GM12873 (cell line): Measurements from ENCODE around the gene APOC1.

Source experiments
- TF ChIP-seq, protein P1 (sequence below): IDR thresholded peaks from 2 replicates; pipeline ENCODE4 v1.5.1; 2012; ENCODE audit warnings: low read depth, mild to moderate bottlenecking, moderate library complexity, low read length, control low read depth; ENCODE audit not compliant: insufficient read depth; ENCODE audit errors: missing control alignments

The APOC1 gene

GRCh38 chr19:44954278-44954648, 39.9 kb downstream of the APOC1 start:
- TF ChIP-seq, protein P1, sequence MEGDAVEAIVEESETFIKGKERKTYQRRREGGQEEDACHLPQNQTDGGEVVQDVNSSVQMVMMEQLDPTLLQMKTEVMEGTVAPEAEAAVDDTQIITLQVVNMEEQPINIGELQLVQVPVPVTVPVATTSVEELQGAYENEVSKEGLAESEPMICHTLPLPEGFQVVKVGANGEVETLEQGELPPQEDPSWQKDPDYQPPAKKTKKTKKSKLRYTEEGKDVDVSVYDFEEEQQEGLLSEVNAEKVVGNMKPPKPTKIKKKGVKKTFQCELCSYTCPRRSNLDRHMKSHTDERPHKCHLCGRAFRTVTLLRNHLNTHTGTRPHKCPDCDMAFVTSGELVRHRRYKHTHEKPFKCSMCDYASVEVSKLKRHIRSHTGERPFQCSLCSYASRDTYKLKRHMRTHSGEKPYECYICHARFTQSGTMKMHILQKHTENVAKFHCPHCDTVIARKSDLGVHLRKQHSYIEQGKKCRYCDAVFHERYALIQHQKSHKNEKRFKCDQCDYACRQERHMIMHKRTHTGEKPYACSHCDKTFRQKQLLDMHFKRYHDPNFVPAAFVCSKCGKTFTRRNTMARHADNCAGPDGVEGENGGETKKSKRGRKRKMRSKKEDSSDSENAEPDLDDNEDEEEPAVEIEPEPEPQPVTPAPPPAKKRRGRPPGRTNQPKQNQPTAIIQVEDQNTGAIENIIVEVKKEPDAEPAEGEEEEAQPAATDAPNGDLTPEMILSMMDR: no peak

DNA sequence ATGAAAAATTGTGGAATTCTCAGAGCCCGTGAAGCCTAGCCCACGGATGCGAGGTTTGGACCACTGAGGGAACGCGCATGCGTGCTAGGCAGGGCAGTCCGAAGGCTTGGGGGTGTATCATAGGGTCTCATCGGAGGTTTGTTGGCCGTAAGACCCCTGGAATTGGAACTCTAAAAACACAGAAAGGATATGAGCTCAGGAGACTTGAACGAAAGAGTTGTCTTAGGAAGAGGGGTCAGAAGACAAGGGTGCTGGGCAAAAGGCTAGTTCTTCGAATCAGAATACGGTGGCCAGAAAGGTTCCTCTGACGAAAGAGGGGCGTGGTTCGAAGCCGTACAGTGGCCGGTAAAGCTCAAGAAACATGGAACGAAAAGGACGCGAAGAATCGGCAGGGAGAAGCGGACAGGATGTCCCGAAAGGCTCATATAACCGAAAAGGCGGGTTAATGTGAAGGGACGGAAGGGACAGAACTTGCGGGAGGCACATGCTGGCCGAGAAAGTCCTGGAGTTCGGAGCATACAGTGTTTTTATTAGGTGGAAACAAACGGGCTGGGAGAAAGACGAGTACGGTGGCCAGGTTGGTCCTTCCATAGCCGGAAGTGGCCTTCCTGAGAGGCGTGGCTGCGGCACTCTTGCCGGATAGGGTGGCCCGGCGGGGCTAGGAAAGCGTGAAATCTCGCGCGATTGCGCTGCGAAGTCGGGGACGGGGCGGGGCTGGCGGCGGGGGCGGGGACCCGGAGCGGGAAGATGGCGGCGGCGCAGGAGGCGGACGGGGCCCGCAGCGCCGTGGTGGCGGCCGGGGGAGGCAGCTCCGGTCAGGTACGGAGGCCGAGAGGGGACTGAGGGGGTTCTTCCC, 40.5 kb downstream of the APOC1 start, which contains the start of gene CLPTM1:
TSS of gene CLPTM1 (plus strand) at position 732 of the 856 bp plus-strand sequence. CDS start at position 748, 16 bp downstream.
- TF ChIP-seq, protein P1: no peak

DNA sequence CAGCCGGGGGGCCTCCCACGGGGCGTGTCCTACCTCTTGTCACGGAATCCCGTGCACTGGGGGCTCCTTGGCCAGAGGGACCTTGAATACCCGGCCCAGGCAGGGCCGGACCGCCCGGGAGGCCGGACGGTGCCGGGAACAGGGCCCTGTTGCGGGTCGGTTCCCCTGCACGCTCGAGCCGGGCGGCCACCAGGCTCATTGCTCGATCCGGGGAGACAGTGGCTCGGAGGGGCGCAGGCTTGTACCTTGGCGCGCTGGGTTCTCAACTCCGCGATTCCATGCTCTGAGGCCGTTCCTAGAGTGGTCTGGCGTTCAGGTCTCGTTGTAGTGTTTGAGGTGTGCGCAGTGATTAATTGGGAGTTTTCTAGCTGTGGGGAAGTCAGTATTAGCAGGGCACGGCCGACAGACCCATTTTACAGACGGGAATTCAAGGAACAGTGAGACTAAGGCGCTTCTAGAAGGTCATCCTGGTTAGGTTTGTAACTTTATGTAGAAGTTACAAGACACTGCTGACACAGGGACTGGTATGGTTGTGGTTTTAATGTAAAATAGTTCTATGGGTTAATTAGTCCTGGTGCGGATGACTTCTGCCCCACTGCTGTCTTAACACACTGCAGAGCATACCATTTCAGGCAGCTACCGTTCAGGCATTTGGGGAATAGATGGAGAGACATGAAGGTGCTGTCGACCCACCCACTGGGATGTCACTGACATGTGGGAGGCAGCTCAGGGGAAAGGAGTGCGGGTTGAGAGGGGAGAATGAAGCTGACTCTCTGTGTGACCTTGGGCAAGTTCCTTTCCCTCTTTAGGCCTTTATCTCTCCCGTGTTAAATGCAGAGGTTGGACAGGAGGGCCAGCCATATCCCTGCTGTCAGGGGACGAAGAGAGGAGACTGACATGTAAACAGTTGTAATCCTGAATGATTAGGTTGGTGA, 41.4 kb downstream of the APOC1 start:
- TF ChIP-seq, protein P1: no peak

- TF ChIP-seq, protein P1: no peak
Measured at GRCh38 chr19:44957526-44957925, 43.1 kb downstream of the APOC1 start.

GRCh38 chr19:44958090-44958489, 43.7 kb downstream of the APOC1 start:
- TF ChIP-seq, protein P1: no peak

- TF ChIP-seq, protein P1: no peak
Measured at GRCh38 chr19:44959691-44960090, 45.3 kb downstream of the APOC1 start.
